ENCODE data around the gene MALT1.

DNA sequence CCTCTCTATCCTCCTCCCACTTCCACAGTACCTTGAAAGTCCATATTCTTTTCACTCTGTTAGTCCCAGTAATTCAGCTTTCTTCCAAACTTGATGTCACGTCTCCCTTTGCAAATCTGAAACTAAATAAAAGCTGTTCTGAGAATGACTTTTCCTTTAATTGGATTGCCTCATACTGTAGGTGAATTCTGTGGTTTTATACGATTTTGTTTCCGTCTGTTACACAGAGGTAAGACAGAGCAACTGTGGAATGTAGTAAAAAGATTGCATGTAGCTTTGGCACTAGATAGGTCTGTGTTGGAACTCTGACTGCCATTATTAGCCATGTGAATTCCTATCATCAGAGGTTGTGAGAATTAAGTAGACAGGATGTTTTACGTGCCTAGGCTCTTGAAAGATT is 25.9 kb downstream of the MALT1 start:
- TF ChIP-seq, protein P1, sequence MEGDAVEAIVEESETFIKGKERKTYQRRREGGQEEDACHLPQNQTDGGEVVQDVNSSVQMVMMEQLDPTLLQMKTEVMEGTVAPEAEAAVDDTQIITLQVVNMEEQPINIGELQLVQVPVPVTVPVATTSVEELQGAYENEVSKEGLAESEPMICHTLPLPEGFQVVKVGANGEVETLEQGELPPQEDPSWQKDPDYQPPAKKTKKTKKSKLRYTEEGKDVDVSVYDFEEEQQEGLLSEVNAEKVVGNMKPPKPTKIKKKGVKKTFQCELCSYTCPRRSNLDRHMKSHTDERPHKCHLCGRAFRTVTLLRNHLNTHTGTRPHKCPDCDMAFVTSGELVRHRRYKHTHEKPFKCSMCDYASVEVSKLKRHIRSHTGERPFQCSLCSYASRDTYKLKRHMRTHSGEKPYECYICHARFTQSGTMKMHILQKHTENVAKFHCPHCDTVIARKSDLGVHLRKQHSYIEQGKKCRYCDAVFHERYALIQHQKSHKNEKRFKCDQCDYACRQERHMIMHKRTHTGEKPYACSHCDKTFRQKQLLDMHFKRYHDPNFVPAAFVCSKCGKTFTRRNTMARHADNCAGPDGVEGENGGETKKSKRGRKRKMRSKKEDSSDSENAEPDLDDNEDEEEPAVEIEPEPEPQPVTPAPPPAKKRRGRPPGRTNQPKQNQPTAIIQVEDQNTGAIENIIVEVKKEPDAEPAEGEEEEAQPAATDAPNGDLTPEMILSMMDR (IDR thresholded peaks at IDR 0.05) = no peak
- TF ChIP-seq POLR2A (IDR thresholded peaks at IDR 0.05) = no peak
- TF ChIP-seq POLR2AphosphoS5 (IDR thresholded peaks at IDR 0.05) = no peak
